ENCODE measurements around the gene SCAI. TPM values are rescaled to one million over a fixed set of nuclear protein-coding genes. Genes with fewer than 3 reads are reported as not detected.

SCAI gene
- total and polyA plus RNA-seq, 9 of the 15 experiments (the other 6 are each of a cell fraction or from before 2014, with no cell fraction given), result 0.70 to 12.4 (median 4.2) TPM

- TF ChIP-seq ZNF407 (IDR thresholded peaks at IDR 0.05; ENCODE audit: low read depth), result no peak
- no peak for TF ChIP-seq ZNF609 (CRISPR knock-in tag; IDR thresholded peaks at IDR 0.05; ENCODE audit: borderline replicate concordance)
- TF ChIP-seq TAL1 (IDR thresholded peaks at IDR 0.05), result no peak
- no peak; the same call in 1 of the 2 replicates for TF ChIP-seq ZNF263 (CRISPR knock-in tag; IDR thresholded peaks at IDR 0.05; ENCODE audit: borderline replicate concordance)
- no peak for TF ChIP-seq ZNF76 (CRISPR knock-in tag; IDR thresholded peaks at IDR 0.05; ENCODE audit: borderline replicate concordance)
- TF ChIP-seq, protein P1, sequence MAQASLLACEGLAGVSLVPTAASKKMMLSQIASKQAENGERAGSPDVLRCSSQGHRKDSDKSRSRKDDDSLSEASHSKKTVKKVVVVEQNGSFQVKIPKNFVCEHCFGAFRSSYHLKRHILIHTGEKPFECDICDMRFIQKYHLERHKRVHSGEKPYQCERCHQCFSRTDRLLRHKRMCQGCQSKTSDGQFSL (CRISPR knock-in tag; IDR thresholded peaks at IDR 0.05), result peak; percentile 78; the same call in 1 of the 2 replicates
- TF ChIP-seq, protein P1 (tag; IDR thresholded peaks at IDR 0.05), result peak in 1 of 2 experiments; percentile 62; a peak in 1 of 4 replicates
- TF ChIP-seq, protein P2, sequence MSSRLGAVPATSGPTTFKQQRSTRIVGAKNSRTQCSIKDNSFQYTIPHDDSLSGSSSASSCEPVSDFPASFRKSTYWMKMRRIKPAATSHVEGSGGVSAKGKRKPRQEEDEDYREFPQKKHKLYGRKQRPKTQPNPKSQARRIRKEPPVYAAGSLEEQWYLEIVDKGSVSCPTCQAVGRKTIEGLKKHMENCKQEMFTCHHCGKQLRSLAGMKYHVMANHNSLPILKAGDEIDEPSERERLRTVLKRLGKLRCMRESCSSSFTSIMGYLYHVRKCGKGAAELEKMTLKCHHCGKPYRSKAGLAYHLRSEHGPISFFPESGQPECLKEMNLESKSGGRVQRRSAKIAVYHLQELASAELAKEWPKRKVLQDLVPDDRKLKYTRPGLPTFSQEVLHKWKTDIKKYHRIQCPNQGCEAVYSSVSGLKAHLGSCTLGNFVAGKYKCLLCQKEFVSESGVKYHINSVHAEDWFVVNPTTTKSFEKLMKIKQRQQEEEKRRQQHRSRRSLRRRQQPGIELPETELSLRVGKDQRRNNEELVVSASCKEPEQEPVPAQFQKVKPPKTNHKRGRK (tag; IDR thresholded peaks at IDR 0.05), result no peak
- peak; percentile 73 for TF ChIP-seq CHD2 (IDR thresholded peaks at IDR 0.05; ENCODE audit: low read depth, low read length)
Observed at GRCh38 chr9:124940894-124941678, 202.2 kb downstream of the SCAI start, which contains the start of gene GOLGA1 (continued).

Measured in K562 (cell line).